HEK293 (cell line): Measurements from ENCODE around the gene MAP9.

Experiments used
- CTCF ChIA-PET: fragments of 350-600 bp; formaldehyde crosslinking; extraction: SDS; loops from one replicate; lab custom pipeline; 2021; ENCODE audit warnings: antibody characterized with exemption; lab: Yijun Ruan, JAX
- POLR2A ChIA-PET: fragments of 300-600 bp; formaldehyde crosslinking; extraction: SDS; loops from one replicate; lab custom pipeline; 2020; ENCODE audit warnings: antibody characterized with exemption, inconsistent platforms; lab: Yijun Ruan, JAX
- H3K27ac ChIP-seq: fragments of 200-500 bp; sonication (Bioruptor generic); 2 replicates; pipeline ENCODE4 v1.5.1; 2014; ENCODE audit warnings: low read depth, low read length, control low read depth, inconsistent platforms; ENCODE audit errors: extremely low read depth
- H3K36me3 ChIP-seq, 2 experiments: fragments of 200-500 bp in 1 of 2; sonication (Bioruptor generic) in 1 of 2; 1 replicate in 1 of 2; 2 replicates in 1 of 2; pipeline ENCODE4 v1.5.1; 2014 to 2017; ENCODE audit warnings: inconsistent platforms in 2 of 2, low read length in 2 of 2; ENCODE audit not compliant: control insufficient read depth in 2 of 2, insufficient read depth in 1 of 2
- H3K4me1 ChIP-seq: fragments of 200-500 bp; sonication (Bioruptor generic); 2 replicates; pipeline ENCODE4 v1.5.1; 2014; ENCODE audit warnings: mild to moderate bottlenecking, low read length, inconsistent platforms; ENCODE audit not compliant: control insufficient read depth, insufficient read depth
- H3K4me3 ChIP-seq: 2 replicates; pipeline ENCODE4 v1.5.1; 2011; ENCODE audit warnings: low read depth, mild to moderate bottlenecking, control low read depth, low read length, moderate library complexity
- H3K9me3 ChIP-seq: fragments of 200-500 bp; sonication (Bioruptor generic); 2 replicates; pipeline ENCODE4 v1.5.1; 2014; ENCODE audit warnings: low read depth, low read length, inconsistent platforms; ENCODE audit not compliant: control insufficient read depth, insufficient read depth
- BCL11A ChIP-seq: fragments of 450-650 bp; formaldehyde crosslinking; IDR thresholded peaks from 2 replicates; pipeline ENCODE4 v1.5.1; 2016; ENCODE audit warnings: low read depth, missing biosample characterization, missing genetic modification characterization
- EGR2 ChIP-seq: fragments of 450-650 bp; formaldehyde crosslinking; IDR thresholded peaks from 2 replicates; pipeline ENCODE4 v1.5.1; 2016; ENCODE audit warnings: low read depth, missing biosample characterization, missing genetic modification characterization
- FEZF1 ChIP-seq: fragments of 450-650 bp; formaldehyde crosslinking; IDR thresholded peaks from 2 replicates; pipeline ENCODE4 v1.5.1; 2016; ENCODE audit warnings: missing biosample characterization, missing genetic modification characterization
- GLIS2 ChIP-seq: fragments of 450-650 bp; formaldehyde crosslinking; IDR thresholded peaks from 2 replicates; pipeline ENCODE4 v1.5.1; 2016; ENCODE audit warnings: missing biosample characterization, missing genetic modification characterization
- REST ChIP-seq: fragments of 450-650 bp; formaldehyde crosslinking; IDR thresholded peaks from 2 replicates; pipeline ENCODE4 v1.5.1; 2016; ENCODE audit warnings: missing biosample characterization, missing genetic modification characterization
- ZBTB7A ChIP-seq: fragments of 450-650 bp; formaldehyde crosslinking; IDR thresholded peaks from 2 replicates; pipeline ENCODE4 v1.5.1; 2016; ENCODE audit warnings: low read depth, missing biosample characterization, missing genetic modification characterization
- ZFP37 ChIP-seq: fragments of 450-650 bp; formaldehyde crosslinking; IDR thresholded peaks from 2 replicates; pipeline ENCODE4 v1.5.1; 2016; ENCODE audit warnings: missing biosample characterization, missing genetic modification characterization
- ZNF148 ChIP-seq: fragments of 450-650 bp; formaldehyde crosslinking; IDR thresholded peaks from 2 replicates; pipeline ENCODE4 v1.5.0; 2017; ENCODE audit warnings: missing biosample characterization, missing genetic modification characterization, borderline replicate concordance
- ZNF157 ChIP-seq: fragments of 450-650 bp; formaldehyde crosslinking; IDR thresholded peaks from 2 replicates; pipeline ENCODE4 v1.5.1; 2016; ENCODE audit warnings: missing biosample characterization, missing genetic modification characterization
- ZNF19 ChIP-seq: fragments of 450-650 bp; formaldehyde crosslinking; IDR thresholded peaks from 2 replicates; pipeline ENCODE4; 2016; ENCODE audit warnings: missing biosample characterization, missing genetic modification characterization, low read depth
- ZNF2 ChIP-seq: fragments of 450-650 bp; formaldehyde crosslinking; IDR thresholded peaks from 2 replicates; pipeline ENCODE4 v1.5.1; 2016; ENCODE audit warnings: missing biosample characterization, missing genetic modification characterization
- ZNF223 ChIP-seq: fragments of 450-650 bp; formaldehyde crosslinking; IDR thresholded peaks from 2 replicates; pipeline ENCODE4 v1.5.1; 2016; ENCODE audit warnings: missing biosample characterization, missing genetic modification characterization
- ZNF394 ChIP-seq: fragments of 450-650 bp; formaldehyde crosslinking; IDR thresholded peaks from 2 replicates; pipeline ENCODE4 v1.5.1; 2016; ENCODE audit warnings: missing biosample characterization, missing genetic modification characterization, mild to moderate bottlenecking, moderate library complexity, borderline replicate concordance
- ZNF488 ChIP-seq: fragments of 450-650 bp; formaldehyde crosslinking; IDR thresholded peaks from 2 replicates; pipeline ENCODE4 v1.5.1; 2016; ENCODE audit warnings: missing biosample characterization, missing genetic modification characterization
- ZNF510 ChIP-seq: fragments of 450-650 bp; formaldehyde crosslinking; IDR thresholded peaks from 2 replicates; pipeline ENCODE4 v1.5.1; 2018; ENCODE audit warnings: mild to moderate bottlenecking, missing genetic modification characterization, missing biosample characterization; ENCODE audit not compliant: insufficient replicate concordance
- ZNF555 ChIP-seq: fragments of 450-650 bp; formaldehyde crosslinking; conservative IDR thresholded peaks from 2 replicates; pipeline ENCODE4 v1.5.1; 2017; ENCODE audit warnings: missing biosample characterization, mild to moderate bottlenecking, missing genetic modification characterization, inconsistent platforms
- ZNF629 ChIP-seq: fragments of 450-650 bp; formaldehyde crosslinking; IDR thresholded peaks from 2 replicates; pipeline ENCODE4 v1.5.1; 2017; ENCODE audit warnings: missing biosample characterization, missing genetic modification characterization
- ZNF76 ChIP-seq: fragments of 450-650 bp; formaldehyde crosslinking; IDR thresholded peaks from 2 replicates; pipeline ENCODE4; 2016; ENCODE audit warnings: low read depth, missing biosample characterization, missing genetic modification characterization, borderline replicate concordance
- ZSCAN4 ChIP-seq: fragments of 450-650 bp; formaldehyde crosslinking; IDR thresholded peaks from 2 replicates; pipeline ENCODE4 v1.5.1; 2017; ENCODE audit warnings: missing biosample characterization, missing genetic modification characterization
- TF ChIP-seq, protein P1 (sequence below): fragments of 450-650 bp; formaldehyde crosslinking; IDR thresholded peaks from 2 replicates; pipeline ENCODE4 v1.5.1; 2016; ENCODE audit warnings: missing biosample characterization, missing genetic modification characterization
- TF ChIP-seq, protein P2 (sequence below): fragments of 450-650 bp; formaldehyde crosslinking; conservative IDR thresholded peaks from 2 replicates; pipeline ENCODE4 v1.5.1; 2016; ENCODE audit warnings: low read depth, missing biosample characterization, missing genetic modification characterization

MAP9 gene

GRCh38 chr4:155307731-155308277 lies 69.0 kb downstream of the MAP9 start (continued):
- no peak for TF ChIP-seq ZNF148
- TF ChIP-seq ZSCAN4 (tag by site-specific recombination), result no peak
- TF ChIP-seq ZNF223 (tag by site-specific recombination), result no peak
- no peak for TF ChIP-seq BCL11A
- TF ChIP-seq ZNF19 (tag by site-specific recombination), result no peak
- TF ChIP-seq ZNF2, result no peak
- TF ChIP-seq ZNF555 (tag by site-specific recombination), result no peak
- TF ChIP-seq, protein P1, sequence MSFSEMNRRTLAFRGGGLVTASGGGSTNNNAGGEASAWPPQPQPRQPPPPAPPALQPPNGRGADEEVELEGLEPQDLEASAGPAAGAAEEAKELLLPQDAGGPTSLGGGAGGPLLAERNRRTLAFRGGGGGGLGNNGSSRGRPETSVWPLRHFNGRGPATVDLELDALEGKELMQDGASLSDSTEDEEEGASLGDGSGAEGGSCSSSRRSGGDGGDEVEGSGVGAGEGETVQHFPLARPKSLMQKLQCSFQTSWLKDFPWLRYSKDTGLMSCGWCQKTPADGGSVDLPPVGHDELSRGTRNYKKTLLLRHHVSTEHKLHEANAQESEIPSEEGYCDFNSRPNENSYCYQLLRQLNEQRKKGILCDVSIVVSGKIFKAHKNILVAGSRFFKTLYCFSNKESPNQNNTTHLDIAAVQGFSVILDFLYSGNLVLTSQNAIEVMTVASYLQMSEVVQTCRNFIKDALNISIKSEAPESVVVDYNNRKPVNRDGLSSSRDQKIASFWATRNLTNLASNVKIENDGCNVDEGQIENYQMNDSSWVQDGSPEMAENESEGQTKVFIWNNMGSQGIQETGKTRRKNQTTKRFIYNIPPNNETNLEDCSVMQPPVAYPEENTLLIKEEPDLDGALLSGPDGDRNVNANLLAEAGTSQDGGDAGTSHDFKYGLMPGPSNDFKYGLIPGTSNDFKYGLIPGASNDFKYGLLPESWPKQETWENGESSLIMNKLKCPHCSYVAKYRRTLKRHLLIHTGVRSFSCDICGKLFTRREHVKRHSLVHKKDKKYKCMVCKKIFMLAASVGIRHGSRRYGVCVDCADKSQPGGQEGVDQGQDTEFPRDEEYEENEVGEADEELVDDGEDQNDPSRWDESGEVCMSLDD (tag by site-specific recombination), result no peak
- no peak for TF ChIP-seq ZNF76 (tag by site-specific recombination)

DNA sequence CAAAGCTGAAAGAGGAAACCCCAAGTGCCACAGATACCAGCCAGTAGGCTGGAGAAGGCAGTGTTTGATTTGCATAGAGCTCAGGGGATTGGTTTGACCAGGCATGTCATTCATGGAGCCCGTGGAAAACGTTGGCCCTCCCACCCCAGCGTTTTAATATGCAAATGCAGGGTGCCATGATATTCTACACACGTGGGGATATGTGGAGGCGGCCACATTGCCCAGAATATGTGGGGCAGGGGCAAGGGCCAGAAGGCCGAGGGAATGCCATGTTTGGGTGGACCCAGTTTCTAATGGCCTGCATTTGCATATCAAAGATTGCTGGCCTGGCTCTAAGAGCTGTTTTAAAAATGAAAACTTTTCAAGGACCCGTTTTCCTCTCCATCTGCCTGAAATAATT lies 71.1 kb downstream of the MAP9 start:
- ChIA-PET CTCF (no interaction called here), POLR2A (no interaction called here)
- H3K4me1 ChIP-seq, result no peaks in the 10 kb centered on the region
- H3K4me3 ChIP-seq, result no peak overlapping the region
- H3K9me3 ChIP-seq, result no peaks in the 10 kb centered on the region
- H3K36me3 ChIP-seq, result no peaks in the 10 kb centered on the region
- H3K27ac ChIP-seq, result no peak overlapping the region
- TF ChIP-seq FEZF1, result no peak
- TF ChIP-seq ZNF488 (tag by site-specific recombination), result no peak
- no peak for TF ChIP-seq GLIS2 (tag by site-specific recombination)
- no peak for TF ChIP-seq ZBTB7A (tag by site-specific recombination)
- no peak for TF ChIP-seq ZNF629 (tag by site-specific recombination)
- no peak for TF ChIP-seq EGR2
- TF ChIP-seq ZNF19 (tag by site-specific recombination), result no peak
- TF ChIP-seq ZFP37 (tag by site-specific recombination), result no peak
- no peak for TF ChIP-seq REST (tag by site-specific recombination)
- TF ChIP-seq, protein P2, sequence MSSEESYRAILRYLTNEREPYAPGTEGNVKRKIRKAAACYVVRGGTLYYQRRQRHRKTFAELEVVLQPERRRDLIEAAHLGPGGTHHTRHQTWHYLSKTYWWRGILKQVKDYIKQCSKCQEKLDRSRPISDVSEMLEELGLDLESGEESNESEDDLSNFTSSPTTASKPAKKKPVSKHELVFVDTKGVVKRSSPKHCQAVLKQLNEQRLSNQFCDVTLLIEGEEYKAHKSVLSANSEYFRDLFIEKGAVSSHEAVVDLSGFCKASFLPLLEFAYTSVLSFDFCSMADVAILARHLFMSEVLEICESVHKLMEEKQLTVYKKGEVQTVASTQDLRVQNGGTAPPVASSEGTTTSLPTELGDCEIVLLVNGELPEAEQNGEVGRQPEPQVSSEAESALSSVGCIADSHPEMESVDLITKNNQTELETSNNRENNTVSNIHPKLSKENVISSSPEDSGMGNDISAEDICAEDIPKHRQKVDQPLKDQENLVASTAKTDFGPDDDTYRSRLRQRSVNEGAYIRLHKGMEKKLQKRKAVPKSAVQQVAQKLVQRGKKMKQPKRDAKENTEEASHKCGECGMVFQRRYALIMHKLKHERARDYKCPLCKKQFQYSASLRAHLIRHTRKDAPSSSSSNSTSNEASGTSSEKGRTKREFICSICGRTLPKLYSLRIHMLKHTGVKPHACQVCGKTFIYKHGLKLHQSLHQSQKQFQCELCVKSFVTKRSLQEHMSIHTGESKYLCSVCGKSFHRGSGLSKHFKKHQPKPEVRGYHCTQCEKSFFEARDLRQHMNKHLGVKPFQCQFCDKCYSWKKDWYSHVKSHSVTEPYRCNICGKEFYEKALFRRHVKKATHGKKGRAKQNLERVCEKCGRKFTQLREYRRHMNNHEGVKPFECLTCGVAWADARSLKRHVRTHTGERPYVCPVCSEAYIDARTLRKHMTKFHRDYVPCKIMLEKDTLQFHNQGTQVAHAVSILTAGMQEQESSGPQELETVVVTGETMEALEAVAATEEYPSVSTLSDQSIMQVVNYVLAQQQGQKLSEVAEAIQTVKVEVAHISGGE (tag by site-specific recombination), result no peak
- no peak for TF ChIP-seq ZNF394 (tag by site-specific recombination)
- no peak for TF ChIP-seq ZNF157
- no peak for TF ChIP-seq ZNF510 (tag by site-specific recombination)
